HG03095 (cell line): Measurements from ENCODE around the gene PTPRJ.

Experiments
- ATAC-seq: cut with Tn5 transposase; IDR thresholded peaks from one replicate; pipeline ENCODE4 v1.9.1; 2021; ENCODE audit warnings: moderate library complexity; ENCODE audit not compliant: unreplicated experiment

PTPRJ gene

GRCh38 chr11:48034926-48035871 is 54.8 kb downstream of the PTPRJ start:
- no peak for ATAC-seq

GRCh38 chr11:48036011-48036410 is 55.7 kb downstream of the PTPRJ start:
- no peak for ATAC-seq

- no peak for ATAC-seq
Measured at GRCh38 chr11:48036466-48036865, 56.1 kb downstream of the PTPRJ start.

- no peak for ATAC-seq
Measured at GRCh38 chr11:48037709-48038468, 57.5 kb downstream of the PTPRJ start.

GRCh38 chr11:48040830-48041444 is 60.6 kb downstream of the PTPRJ start:
- no peak for ATAC-seq

GRCh38 chr11:48041877-48042695 is 61.7 kb downstream of the PTPRJ start:
- no peak for ATAC-seq

GRCh38 chr11:48043111-48043990 is 63.0 kb downstream of the PTPRJ start:
- ATAC-seq = no peak

GRCh38 chr11:48043991-48044512 is 63.7 kb downstream of the PTPRJ start:
- ATAC-seq = no peak

- ATAC-seq = no peak
Measured at GRCh38 chr11:48044577-48044976, 64.2 kb downstream of the PTPRJ start.

GRCh38 chr11:48045536-48045935 is 65.2 kb downstream of the PTPRJ start:
- no peak for ATAC-seq

- no peak for ATAC-seq
Measured at GRCh38 chr11:48047616-48048015, 67.3 kb downstream of the PTPRJ start.

GRCh38 chr11:48049036-48049435 is 68.7 kb downstream of the PTPRJ start:
- ATAC-seq = no peak

GRCh38 chr11:48050304-48050703 is 69.9 kb downstream of the PTPRJ start:
- ATAC-seq = no peak

- no peak for ATAC-seq
Measured at GRCh38 chr11:48051217-48051830, 71.0 kb downstream of the PTPRJ start.

- no peak for ATAC-seq
Measured at GRCh38 chr11:48052183-48053044, 72.1 kb downstream of the PTPRJ start.

- ATAC-seq = no peak
Measured at GRCh38 chr11:48054994-48055291, 74.6 kb downstream of the PTPRJ start.

- no peak for ATAC-seq
Measured at GRCh38 chr11:48055292-48056132, 75.2 kb downstream of the PTPRJ start.
